Suppressor macrophage (primary cell): ENCODE measurements around the gene RBM28.

ENCODE experiments used
- DNase-seq, 4 experiments: peaks; one replicate each; pipeline ENCODE4 v3.0.0-alpha.2; 2020 to 2022

The RBM28 gene

DNA sequence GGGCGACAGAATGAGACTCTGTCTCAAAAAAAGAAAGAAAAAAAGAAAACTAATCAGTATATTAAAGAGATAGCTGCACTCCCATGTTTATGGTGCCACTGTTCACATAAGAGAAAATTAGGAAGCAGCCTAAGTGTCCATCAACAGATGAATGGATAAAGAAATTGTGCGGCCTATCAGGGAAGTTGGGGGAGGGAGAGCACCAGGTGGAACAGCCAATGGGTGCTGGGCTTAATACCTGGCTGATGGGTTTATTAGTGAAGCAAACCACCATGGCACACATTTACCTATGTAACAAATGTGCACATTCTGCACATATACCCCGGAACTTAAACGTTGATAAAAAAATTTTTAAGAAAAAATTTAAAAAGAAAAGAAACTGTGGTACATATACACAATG lies 26.8 kb upstream of the RBM28 start:
- DNase-seq = no peak

DNA sequence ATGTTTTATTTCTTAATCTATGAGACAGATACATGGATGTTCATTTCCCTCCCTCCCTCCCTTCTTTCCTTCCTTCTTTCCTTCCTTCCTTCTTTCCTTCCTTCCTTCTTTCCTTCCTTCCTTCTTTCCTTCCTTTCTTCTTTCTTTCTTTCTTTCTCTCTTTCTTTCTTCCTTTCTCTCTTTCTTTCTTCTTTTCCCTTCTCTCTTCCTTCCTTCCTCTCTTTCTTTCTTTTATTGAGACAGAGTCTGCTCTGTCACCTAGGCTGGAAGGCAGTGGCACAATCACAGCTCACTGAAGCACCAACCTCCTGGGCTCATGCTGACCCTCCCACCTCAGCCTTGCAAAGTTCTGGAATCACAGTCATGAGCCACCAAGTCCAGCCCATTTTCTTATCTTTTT lies 23.3 kb upstream of the RBM28 start:
- no peak for DNase-seq

DNA sequence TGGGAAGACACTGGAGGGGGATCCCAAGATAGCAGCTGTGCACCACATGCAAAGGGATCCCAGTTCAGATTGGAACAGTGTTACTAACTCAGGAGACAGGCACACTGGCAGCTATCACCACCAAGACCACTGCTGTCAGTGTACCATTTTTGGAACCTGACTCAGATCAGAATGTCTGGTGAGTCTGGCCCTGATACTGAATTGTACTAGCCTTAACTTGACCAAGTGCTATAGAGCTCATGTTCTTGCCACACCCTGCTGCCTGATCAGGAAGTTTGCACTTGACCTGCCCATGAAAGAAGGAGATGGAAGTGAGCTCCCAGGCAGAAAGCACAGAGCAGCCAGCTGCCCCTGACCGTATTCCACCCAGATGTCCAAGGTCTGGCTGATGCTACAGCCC lies 22.6 kb upstream of the RBM28 start:
- DNase-seq = no peak

DNA sequence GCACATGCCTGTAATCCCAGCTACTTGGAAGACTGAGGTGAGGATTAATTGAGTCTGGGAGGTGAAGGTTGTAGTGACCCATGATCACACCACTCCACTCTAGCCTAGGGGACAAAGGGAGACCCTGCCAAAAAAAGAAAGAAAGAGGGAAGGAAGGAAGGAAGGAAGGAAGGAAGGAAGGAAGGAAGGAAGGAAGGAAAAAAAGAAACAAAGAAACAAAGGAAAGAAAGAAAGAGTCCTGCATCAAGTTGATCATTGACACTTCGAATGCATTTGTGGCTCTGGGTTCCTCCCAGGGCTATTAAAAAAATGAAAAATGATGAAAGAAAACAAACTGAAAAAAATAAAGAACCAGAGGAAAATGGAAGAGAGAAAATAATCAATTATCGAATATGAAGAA lies 21.7 kb upstream of the RBM28 start:
- DNase-seq = no peak

DNA sequence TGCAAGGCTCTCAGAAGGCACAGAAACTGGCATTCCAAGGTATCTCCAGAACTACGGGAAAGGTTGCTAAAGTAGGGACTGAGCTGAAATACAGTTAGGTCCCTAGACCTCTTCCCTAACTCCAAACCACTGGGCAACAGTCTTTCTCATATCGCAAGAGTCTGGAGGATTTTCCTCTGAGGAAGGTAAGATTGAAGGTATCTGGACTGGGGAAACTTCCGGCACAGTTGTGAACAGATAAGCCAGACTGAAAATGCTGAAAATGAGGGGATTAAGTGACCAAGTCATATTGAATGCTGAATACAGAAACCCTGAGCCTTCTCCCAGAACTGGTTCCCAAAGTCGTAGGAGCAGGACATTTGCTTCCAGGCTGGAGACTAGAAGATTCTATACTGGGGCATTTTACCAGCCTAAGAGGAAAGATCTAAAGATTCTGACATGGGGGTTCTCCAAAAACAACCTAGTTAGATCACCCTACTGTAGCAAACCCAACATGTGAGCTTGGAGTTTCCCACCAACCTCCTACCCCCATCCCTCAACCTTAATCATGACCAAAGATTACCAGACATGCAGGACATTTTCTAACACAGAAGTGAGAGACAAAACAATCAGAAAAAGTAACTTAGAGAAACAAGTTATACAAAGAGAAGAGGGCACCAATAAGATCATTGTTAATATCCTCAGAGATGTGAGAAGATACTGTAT lies 20.6 kb upstream of the RBM28 start:
- DNase-seq = no peak

DNA sequence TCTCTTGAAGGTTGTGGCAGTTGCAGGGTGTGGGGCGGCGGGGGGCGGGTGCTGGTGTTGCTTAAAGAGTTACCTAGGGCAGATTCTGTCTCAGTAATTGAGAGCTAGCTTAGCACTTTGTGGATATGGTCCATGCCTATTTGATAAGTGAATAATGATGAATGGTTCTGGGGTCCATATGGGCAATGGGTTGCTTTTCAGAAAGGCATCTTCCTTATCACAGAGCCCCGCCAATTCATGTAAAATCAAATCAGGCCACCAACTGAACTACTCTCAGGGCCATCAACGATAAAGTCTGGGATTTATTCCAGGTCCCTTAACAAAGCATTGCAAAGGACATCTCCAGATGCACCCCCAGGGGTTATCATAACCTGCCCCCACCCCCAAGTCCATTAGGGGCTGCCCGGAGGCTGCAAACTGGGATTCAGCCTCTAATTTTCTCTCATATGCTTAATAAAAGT lies 19.6 kb upstream of the RBM28 start:
- DNase-seq = no peak

DNA sequence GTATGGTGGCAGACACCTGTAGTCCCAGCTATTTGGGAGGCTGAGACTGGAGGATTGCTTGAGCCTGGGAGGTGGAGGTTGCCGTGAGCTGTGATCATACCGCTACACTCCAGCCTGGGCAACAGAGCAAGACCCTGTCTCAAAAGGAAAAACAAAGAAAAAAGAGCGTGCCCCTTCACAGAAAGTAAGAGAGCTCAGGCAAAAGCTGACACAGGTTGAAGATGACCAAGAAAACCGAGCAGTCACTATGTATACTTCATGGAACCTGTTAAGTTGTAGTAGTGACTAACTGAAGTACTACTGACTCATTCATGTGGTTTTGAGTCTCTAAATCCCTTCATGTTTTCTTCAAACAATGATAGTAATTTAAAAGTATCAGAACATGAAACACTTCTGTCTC lies 19.0 kb upstream of the RBM28 start:
- DNase-seq = no peak

DNA sequence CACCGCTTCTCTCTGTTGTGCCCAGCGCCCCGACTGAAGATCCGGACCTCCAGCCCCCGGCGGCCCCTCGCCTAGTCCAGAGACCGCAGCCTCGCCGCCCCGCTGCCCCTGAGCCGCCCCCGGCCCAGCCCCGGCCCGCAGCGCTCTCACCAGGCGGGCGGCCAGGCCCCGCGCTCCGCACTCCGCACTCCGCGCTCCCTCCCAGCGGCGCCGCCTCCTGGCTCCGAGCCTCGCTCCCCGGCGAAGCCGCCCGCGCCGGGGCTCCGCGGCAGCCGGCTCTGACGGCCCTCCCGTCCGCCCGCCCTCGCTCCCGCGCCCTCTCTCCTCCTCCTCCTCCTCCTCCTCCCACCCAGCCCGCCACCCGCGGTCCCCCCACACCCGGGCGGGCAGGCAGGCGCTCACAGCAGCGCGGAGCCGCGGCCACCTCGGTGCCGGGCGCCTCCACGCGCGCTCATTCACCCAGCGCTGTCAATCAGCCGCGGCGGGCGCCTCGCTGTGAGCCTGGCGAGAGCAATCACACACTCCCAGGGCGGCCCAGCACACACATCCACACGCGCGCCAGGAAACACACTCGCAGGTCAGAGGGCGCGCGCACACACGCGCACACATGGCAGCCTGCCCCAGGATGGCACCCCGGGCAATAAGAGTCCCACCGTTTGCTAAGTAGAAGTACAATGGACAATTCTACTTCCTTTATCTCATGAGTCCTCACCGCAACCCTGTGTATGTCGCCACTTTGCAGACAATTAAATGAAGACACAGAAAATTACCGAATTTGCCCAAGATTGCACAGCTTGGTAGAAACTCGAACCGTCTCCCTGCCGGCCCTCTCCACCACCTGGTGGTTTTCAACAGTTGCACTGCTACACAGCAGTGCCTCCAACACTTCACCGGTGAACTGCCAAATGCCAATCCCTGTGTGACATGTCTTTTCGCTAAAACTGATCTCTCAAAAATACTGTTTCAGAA lies 18.0 kb upstream of the RBM28 start, which contains the start of gene PRRT4:
Gene PRRT4, minus strand, starts transcription at position 280 of the 969 bp plus-strand sequence.
- peak in 3 of 4 experiments; percentile 50 to 65 (median 51) for DNase-seq

DNA sequence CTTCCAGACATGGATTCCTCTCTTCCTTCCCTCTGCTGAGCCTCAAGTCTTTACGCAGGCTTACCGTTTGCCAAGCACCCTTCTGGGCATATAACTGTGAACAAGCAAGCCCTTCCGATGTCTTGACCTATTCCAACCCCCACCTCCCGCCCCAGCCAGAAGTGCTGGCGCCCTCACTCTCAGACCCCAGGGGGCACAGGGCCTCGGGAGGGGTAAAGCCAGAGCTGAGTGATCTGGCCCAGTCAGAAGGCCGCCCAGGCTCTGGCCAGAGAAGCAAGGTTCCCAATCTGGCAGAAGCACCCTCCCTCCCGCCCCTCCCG lies 16.6 kb upstream of the RBM28 start:
- DNase-seq = peak in 1 of 4 experiments; percentile 23

DNA sequence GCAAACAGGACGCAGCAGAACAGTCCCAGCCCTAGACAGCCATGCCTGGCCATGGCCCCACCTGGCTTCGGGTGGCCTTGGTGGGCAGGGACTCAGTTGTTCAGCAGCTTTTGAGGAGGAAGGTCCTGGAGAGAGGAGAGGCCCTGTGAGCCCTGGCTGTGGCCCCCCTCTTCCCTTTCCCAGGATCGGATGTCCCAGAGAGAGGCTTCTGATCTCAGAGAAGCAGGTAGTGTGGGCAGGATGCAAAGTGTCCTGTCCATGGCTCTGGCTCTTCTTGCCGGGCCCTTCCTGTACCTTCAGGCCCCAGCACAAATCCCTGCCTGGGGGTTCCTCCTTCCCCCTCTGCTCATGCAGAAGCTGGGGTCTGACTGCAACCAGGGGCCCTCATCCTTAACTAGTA lies 16.2 kb upstream of the RBM28 start:
- no peak for DNase-seq

DNA sequence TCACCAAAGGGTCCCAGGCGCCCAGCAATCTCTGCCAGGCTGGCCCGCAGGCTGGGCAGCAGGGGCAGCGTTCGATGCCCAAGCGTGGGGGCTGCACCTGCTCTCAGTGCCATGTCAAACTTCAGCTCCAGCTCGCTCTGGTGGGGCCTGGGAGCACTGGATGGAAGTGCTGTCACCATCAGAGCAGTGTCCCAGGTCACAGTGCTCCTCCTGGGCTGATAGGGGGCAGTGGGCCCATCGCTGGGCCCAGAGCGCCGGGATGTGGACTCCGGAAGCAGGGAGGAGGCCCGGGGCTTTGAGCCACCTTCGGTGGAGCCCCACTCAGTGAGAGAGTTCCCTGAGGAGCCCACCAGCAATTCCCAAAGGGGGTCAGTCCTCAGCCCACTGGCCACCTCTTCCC lies 15.6 kb upstream of the RBM28 start:
- DNase-seq = no peak

DNA sequence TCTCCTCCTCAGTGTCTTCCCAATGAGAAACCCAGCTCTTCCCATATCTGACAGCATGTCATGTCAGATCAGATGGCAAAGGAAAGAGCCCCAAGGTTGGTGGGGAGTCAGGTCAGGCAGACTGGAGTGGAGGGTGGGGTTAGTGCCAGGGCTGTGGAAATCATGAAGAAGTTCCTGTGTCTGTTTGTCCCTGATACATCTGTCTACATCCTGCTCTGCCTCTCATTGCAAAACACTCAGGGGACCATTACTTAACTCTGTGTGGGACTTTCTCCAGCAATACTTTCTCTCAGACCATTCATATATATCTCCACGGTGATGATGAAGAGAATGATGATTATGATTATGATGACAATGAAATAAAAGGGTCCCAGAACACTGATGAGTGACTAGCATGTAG lies 14.5 kb upstream of the RBM28 start:
- peak in 3 of 4 experiments; percentile 27 to 53 (median 50) for DNase-seq

DNA sequence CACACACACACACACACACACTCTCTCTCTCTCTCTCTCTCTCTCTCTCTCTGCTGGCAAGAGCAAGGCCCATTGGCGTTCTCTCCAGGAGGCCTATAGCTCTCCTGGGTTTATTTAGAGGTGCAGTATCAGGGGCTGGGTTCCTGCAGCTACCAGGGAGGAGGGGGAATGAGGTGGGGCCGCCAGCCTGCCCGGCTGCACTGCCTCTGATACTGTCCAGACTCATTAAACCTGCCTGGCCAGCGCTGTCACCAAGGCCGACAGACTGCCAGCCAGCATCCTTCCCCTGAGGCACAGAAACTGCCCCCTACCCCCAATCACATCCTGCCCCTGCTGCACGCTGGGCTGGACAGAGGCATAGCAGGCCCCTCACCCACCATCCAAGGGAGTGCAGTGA lies 13.5 kb upstream of the RBM28 start:
- DNase-seq = no peak

DNA sequence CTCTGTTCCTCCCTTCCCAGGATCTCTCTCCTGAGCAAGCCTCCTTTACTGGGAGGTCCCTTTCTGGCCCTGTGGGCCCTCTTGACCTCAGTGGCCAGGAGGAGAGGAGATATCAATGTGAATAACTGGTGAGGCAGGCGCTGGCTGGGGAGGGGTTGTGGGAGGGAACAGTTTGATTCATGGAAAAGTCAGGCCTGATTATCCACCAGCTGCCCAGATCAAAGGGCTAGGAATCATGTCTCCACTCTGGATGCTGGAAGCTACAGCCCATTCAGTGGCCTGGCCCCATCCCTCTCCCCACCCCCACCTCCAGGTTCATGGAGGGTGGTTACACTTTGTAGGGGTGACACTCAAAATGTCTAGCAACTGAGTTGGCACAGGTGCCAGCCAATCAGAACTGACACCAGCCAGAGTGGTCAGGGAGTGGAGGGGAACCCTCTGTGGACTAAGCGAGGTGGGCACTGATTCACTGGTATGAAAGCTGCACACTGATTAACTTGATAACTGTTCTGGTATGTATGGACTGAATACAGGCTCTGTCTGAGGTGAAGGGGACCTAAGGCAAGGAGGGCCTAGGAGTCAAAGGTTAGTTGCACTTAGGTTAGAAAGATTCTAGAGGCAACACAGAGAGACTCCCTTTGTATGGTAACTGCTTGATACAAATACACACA lies 13.0 kb upstream of the RBM28 start:
- DNase-seq = no peak

DNA sequence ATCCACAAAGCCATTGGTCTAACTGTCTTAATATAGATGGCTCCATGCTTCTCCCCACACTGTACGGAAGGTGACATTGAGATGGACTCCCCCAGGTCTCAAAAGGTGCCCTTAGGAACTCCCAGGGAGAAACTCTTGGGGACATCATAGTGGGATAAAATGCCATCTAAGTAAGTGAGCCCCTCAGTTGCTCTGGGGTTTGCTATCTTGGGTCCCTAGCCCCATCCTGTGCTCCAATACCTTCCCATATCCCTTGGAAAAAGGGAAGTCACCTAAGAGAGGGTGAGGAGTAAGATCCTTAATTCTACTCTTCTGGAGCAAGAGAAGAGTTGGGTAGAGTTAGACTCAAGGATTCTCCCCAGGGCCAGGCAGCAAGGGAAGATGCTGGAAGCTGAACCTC lies 9.9 kb upstream of the RBM28 start:
- DNase-seq = no peak

DNA sequence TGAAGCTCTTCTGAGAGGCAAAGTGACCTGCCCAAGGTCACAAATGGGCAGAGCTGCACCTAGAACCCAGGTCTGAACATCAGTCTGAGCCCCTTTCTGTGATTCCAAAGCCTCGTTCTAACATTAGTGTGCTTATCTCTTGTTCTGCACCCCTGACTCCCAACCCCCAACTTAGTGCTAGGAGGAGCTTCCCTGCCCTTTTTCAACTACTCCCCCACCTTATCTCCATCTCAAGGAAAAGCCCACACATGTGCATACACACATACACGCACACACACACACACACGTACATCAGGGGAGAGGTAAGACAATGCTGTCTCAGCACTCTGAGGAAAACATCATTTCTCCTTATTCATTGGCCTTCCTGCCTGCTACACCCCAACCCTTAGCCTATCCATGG lies 9.5 kb upstream of the RBM28 start:
- DNase-seq = no peak

DNA sequence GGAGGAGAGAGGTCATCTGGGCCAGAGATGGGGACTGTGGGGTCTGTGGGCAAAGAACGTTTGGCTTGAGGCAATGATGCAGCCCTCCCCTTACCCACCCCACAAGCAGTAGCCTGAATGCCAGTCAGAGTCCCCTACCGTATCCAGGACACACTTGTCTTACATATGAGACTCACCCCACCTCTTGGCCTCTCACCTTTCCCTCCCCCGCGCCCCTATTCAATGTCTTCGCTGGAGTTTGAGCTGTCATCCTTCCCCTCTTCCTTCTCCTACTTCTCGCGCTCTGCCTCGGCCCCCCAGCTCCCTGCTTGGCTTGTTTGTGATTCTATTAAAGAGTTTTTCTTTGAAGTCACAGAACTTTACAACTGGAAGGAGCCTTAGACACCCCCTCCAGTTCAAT lies 8.9 kb upstream of the RBM28 start:
- DNase-seq = no peak

DNA sequence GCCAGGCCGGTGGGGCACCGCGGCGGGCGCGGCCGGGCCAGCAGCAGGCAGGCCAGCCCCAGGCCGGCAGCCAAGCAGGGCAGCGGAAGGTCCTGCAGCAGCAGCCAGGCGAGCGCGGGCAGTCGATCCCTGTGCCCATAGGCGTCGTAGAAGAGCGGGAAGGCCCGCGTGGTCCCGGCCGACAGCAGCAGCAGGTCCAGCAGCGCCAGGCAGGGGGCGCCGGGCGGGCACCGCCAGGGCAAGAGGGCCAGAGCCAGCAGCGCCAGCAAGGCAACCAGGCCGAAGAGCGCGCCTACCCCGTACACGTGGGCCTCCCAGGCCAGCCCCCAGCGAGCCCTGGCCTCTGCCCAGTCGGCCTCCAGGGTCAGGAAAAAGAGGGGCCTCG lies 8.4 kb upstream of the RBM28 start:
- DNase-seq = peak; percentile 70 to 85 (median 76)

DNA sequence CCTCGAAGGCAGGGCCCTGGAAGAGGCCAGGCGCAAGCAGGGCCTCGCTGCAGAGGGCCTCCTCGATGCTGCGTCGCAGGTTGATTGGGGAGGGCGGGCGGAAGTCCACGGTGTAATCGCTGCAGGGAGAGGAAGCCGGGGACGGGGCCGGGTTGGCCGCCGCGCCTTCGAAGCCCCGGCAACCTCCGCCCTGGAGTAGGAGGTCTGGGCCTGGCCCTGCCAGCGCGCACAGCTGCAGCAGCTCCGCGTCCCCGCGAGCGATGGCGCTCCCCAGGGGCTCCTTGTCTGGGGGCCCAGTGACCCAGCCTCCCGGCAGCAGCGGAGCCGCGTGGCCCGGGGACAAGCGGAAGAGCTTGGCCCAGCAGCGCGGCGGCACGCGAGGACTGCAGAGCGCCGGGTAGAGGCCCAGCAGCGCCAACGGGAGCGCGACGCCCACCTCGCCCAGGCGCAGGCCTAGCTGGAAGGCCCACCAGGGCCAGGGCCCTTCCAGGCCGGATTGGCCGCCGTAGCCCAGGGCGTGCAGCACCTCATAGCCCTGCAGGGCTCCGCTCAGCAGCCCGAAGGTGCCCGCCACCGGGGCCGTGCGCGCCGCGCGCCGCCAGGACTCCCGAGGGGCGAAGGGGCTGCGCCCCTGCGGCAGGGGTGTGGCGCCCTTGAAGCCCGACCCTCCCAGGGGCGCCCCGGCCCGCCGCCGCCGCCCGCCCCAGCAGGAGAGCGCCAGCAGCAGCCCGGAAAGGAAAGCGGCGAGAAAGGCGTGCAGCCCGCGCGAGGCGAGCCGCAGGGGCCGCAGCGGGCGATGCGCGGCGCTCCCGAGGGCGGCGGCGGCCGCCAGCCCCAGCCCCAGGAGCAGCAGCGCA lies 7.8 kb upstream of the RBM28 start:
- DNase-seq = peak in 3 of 4 experiments; percentile 13 to 46 (median 28)

DNA sequence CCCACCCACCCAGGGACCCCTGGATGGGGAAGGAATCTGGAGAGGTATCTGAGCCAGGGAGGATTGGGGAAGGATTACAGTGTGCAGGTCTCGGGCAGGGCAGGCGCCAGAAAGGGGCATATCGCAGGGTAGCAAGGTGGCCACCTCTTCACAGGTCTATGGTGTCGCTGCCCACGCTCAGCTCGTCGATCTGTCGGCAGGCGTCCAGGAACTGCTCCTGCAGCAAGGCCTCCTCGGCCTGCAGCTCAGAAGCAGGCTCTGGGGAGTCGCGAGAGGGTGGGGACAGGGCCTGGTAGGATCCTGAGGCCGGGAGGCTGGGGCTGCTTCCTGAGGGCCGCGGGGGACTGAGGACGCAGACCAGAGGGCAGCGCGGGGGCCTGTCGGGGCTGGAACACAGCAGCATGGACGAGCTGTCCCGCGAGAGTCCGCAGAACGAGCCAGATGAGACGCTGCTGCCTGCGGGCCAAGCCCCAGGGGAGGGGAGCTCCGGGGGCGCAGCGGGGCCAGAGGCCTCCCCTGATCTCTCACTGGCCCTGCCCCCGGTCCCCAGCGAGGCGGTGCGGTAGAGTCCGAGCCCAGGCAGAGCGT lies 7.1 kb upstream of the RBM28 start:
- no peak for DNase-seq

DNA sequence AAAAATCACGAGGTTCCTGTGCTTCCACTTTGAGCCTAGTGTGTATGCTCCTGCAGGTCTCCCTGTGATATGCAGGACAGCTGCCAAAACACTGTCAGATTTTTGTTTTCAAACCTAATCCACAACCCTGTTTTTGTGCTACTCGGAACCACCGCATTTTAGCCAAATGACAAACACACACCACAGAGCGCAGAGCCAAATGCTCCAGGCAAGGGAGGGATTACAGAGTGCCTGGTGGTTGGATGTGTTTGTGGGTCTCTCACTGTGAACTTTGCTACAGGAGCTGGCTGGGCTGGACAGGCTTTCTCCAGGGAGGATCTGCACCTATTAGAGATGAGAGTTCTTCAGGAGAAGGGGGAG lies 5.7 kb upstream of the RBM28 start:
- no peak for DNase-seq

DNA sequence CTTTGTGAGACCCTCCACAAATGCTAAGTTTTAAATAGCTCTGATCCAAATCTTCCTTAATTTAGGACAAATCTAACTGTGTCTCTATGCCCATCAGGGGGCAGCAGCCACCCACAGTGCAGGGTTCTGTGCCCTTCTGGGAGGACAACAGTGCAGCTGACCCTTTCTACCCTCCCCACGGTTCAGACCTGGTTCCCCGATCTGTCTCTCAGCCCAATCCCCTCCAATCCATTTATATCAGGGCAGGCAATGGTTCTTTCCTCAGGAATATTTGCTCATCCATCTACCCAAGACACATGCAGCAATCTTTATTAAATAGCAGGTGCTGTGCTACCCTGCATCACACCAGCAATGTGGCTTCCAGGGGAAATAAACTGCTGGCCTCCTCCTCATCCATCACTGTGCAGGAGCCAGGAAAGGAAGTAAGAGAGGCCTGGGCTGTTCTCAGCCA lies 4.0 kb upstream of the RBM28 start:
- DNase-seq = peak; percentile 75 to 82 (median 77)
